Activated naive CD4-positive, alpha-beta T cell treated with anti-CD3 and anti-CD28 coated beads for 36 hours (primary cell): ENCODE measurements around the gene GRM7. TPM values are rescaled to one million over a fixed set of nuclear protein-coding genes. Genes with fewer than 3 reads are reported as not detected.

Experiments
- CTCF ChIA-PET: fragments of 350-600 bp; sonication (Branson Sonifier 250); formaldehyde crosslinking; loops from one replicate; lab custom pipeline; 2021; ENCODE audit warnings: antibody characterized with exemption; lab: Charles Lee
- DNase-seq: peaks from one replicate; pipeline ENCODE4 v3.0.0-alpha.2; 2020
- H3K27ac Mint-ChIP-seq: one replicate; pipeline ENCODE4 v1.8.0; 2021; ENCODE audit warnings: mild to moderate bottlenecking, mixed read lengths
- H3K27me3 Mint-ChIP-seq: one replicate; pipeline ENCODE4 v1.8.0; 2021; ENCODE audit warnings: low read depth, mixed read lengths
- H3K36me3 Mint-ChIP-seq: one replicate; pipeline ENCODE4 v1.8.0; 2021; ENCODE audit warnings: low read depth, mixed read lengths
- H3K4me1 Mint-ChIP-seq: one replicate; pipeline ENCODE4 v1.8.0; 2021; ENCODE audit warnings: low read depth, mixed read lengths
- H3K4me3 Mint-ChIP-seq: one replicate; pipeline ENCODE4 v1.8.0; 2021; ENCODE audit warnings: mild to moderate bottlenecking, moderate library complexity, mixed read lengths
- H3K9me3 Mint-ChIP-seq: one replicate; pipeline ENCODE4 v1.8.0; 2021; ENCODE audit warnings: mixed read lengths
- intact Hi-C: fragments of 100-400 bp; cut with micrococcal nuclease; formaldehyde crosslinking; loops from one replicate; pipeline ENCODE4 v1.15.1; 2023
- total RNA-seq, 2 experiments: library from RNA; stranded (reverse); gene quantifications; one replicate each; pipeline ENCODE4 v1.2.3, GENCODE V29; 2021

GRM7 gene
- total RNA-seq, 2 experiments from 2014 or later: not detected

DNA sequence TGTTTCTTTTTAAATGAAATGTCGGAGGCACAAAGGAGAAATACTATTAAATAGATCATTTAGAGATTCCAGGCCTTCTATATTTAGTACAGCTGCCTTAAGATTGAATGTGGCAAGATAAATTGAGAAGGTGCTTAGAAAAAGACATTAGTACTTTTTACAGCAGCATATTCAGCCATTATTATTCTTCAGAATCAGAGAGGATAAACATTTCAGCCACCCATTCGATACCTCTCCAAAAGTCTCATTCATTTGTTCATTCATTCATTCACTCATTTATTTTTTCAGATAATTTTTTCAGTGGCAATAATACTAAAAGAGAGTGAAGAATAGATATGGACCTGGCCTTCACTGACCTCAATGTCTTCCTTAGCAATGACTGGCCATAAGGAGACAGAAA lies 347.0 kb downstream of the GRM7 start:
- H3K4me3 Mint-ChIP-seq: no peak overlapping the region
- CTCF ChIA-PET: no interaction called here
- DNase-seq: no peak
- H3K4me1 Mint-ChIP-seq: peaks cover 12% of the 10 kb centered on the region
- intact Hi-C loops: loop anchor here (5.0 kb wide), 1 partner anchor 669 kb away; no protein-coding TSS in a partner anchor
- no peak overlapping the region for H3K27ac Mint-ChIP-seq
- no peaks in the 10 kb centered on the region for H3K27me3 Mint-ChIP-seq
- no peaks in the 10 kb centered on the region for H3K9me3 Mint-ChIP-seq
- no peaks in the 10 kb centered on the region for H3K36me3 Mint-ChIP-seq

DNA sequence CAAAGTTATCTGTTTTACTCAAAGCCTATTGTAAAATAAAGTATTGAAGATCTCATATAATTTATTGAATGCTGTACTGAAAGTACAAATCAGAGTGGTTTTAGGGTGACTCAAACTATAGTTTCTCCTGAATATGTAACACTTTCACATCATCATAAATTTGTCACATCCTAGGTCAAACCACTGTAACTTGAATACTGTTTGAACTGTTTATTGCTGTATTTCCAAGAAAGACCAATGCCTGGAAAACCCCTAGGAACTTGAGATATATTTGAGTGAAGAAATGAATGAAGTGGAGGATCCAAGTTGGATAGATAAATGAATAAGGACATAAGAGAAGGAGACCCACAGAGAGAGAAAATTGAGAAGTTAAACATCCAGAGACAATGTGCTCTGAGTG lies 348.2 kb downstream of the GRM7 start:
- H3K36me3 Mint-ChIP-seq: no peaks in the 10 kb centered on the region
- intact Hi-C loops: loop anchor here (5.0 kb wide), 1 partner anchor 668 kb away; no protein-coding TSS in a partner anchor
- no peaks in the 10 kb centered on the region for H3K27me3 Mint-ChIP-seq
- no peak for DNase-seq
- H3K4me3 Mint-ChIP-seq: no peak overlapping the region
- H3K4me1 Mint-ChIP-seq: peaks cover 12% of the 10 kb centered on the region
- CTCF ChIA-PET: no interaction called here
- no peaks in the 10 kb centered on the region for H3K9me3 Mint-ChIP-seq
- H3K27ac Mint-ChIP-seq: no peak overlapping the region

DNA sequence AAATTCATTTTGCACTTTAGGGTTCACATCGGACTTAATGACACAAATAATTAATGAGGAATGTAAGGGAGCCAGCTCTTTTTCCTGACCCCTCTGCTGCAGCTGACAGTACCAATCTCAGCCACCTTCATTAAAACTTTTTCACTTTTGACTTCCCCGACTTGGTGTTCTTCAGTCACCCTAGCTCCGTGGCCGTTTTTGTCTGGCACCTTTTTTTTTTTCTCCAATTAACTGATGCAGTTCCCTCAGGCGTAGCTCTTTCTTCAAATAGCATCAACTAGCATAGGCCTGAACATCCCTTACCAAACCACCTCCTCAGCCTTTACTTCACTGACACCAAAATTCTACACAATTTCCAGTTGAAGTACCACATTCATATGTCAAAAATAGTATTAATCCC lies 350.8 kb downstream of the GRM7 start:
- Mint-ChIP-seq H3K9me3 (no peaks in the 10 kb centered on the region), H3K4me1 (peaks cover 7% of the 10 kb centered on the region), H3K4me3 (no peak overlapping the region), H3K27ac (no peak overlapping the region), H3K27me3 (no peaks in the 10 kb centered on the region), H3K36me3 (no peaks in the 10 kb centered on the region)
- CTCF ChIA-PET: no interaction called here
- no peak for DNase-seq
- intact Hi-C loops: no loop called here

DNA sequence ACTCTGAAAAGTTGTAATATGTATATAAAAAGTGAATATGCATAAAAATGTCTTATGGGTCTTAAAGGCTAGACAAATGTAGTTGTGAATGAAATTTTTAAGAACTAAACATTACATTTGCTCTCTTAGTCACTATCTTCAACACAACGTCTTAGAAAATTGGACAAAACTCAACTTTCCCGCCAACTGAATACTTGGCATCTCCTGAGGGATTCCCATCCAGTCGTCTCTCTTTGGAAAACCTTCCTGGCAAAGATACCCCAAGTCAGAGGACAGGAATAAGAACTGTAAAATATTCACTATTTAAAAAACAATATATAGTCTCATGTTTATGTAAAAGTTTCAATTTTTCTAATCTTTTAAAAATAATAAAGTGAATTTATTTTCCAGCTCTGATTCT lies 354.8 kb downstream of the GRM7 start:
- no peaks in the 10 kb centered on the region for H3K27me3 Mint-ChIP-seq
- CTCF ChIA-PET: no interaction called here
- H3K4me3 Mint-ChIP-seq: no peak overlapping the region
- no peaks in the 10 kb centered on the region for H3K9me3 Mint-ChIP-seq
- H3K4me1 Mint-ChIP-seq: no peaks in the 10 kb centered on the region
- H3K27ac Mint-ChIP-seq: no peak overlapping the region
- no peak for DNase-seq
- intact Hi-C loops: no loop called here
- H3K36me3 Mint-ChIP-seq: no peaks in the 10 kb centered on the region

DNA sequence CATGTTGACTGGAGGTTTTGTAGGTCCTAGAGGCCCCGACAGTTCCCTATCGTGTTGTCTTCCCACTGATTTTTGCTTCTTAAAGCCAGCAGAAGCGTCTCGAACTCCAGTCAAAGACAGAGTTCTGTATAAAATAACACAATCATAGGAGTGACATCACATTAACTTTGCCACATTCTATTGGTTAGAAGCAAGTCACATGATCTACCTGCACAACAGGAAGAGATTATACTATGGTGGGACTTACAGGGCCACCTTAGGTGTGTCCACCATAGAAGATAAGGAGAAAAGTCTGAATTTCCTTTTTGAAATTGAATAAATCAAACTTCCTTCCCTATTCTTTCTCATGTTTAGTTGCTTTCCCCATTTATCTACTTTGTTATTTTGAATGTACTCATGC lies 365.5 kb downstream of the GRM7 start:
- no peaks in the 10 kb centered on the region for H3K9me3 Mint-ChIP-seq
- DNase-seq: no peak
- peaks cover 3% of the 10 kb centered on the region for H3K27me3 Mint-ChIP-seq
- H3K4me1 Mint-ChIP-seq: no peaks in the 10 kb centered on the region
- no peaks in the 10 kb centered on the region for H3K36me3 Mint-ChIP-seq
- intact Hi-C loops: no loop called here
- no peak overlapping the region for H3K27ac Mint-ChIP-seq
- no peak overlapping the region for H3K4me3 Mint-ChIP-seq
- CTCF ChIA-PET: no interaction called here

DNA sequence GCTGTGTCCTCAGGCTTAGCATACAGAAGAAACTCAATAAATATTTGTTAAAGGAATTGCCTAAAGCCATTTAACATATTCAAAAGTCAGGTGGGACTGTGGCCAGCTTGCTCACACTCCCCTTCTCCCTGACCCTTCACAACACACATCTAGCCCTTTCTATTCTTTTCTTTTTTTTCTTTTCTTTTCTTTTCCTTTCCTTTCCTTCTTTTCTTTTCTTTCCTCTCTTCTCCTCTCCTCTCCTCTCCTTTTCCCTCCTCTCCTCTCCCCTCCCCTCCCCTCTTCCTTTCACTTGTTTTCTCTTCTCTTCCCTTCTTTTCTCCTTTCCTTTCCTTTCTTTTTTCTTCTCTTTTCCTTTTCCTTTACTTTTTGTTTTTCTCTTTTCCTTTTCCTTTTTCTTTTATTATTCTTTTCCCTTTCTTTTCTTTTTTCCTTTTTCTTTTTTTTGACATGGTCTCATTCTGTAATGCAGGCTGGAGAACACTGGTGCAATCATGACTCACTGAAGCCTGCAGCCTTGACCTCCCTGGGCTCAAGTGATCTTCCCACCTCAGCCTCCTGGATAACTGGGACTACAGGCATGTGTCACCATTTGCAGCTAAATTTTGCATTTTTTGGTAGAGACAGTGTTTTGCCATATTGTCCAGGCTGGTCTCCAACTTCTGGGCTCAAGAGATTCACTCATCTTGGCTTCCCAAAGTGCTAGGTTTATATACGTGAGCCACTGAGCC lies 377.8 kb downstream of the GRM7 start:
- Mint-ChIP-seq H3K4me1 (no peaks in the 10 kb centered on the region), H3K27ac (no peak overlapping the region), H3K4me3 (no peak overlapping the region), H3K27me3 (no peaks in the 10 kb centered on the region), H3K9me3 (peaks cover 8% of the 10 kb centered on the region), H3K36me3 (no peaks in the 10 kb centered on the region)
- intact Hi-C loops: no loop called here
- DNase-seq: no peak
- CTCF ChIA-PET: no interaction called here

- H3K4me1 Mint-ChIP-seq: no peaks in the 10 kb centered on the region
- H3K27ac Mint-ChIP-seq: no peak overlapping the region
- H3K27me3 Mint-ChIP-seq: no peaks in the 10 kb centered on the region
- no peak for DNase-seq
- H3K9me3 Mint-ChIP-seq: peaks cover 8% of the 10 kb centered on the region
- H3K36me3 Mint-ChIP-seq: no peaks in the 10 kb centered on the region
- no peak overlapping the region for H3K4me3 Mint-ChIP-seq
- intact Hi-C loops: no loop called here
- CTCF ChIA-PET: no interaction called here
Measured at GRCh38 chr3:7241584-7242302, 380.8 kb downstream of the GRM7 start.

GRCh38 chr3:7242303-7242635 lies 381.4 kb downstream of the GRM7 start:
- CTCF ChIA-PET: no interaction called here
- DNase-seq: no peak
- Mint-ChIP-seq H3K36me3 (no peaks in the 10 kb centered on the region), H3K9me3 (peaks cover 7% of the 10 kb centered on the region), H3K4me1 (no peaks in the 10 kb centered on the region), H3K27me3 (no peaks in the 10 kb centered on the region), H3K27ac (no peak overlapping the region), H3K4me3 (no peak overlapping the region)
- intact Hi-C loops: no loop called here

GRCh38 chr3:7249493-7250076 lies 388.7 kb downstream of the GRM7 start:
- H3K27ac Mint-ChIP-seq: no peak overlapping the region
- no peaks in the 10 kb centered on the region for H3K36me3 Mint-ChIP-seq
- CTCF ChIA-PET: no interaction called here
- H3K4me1 Mint-ChIP-seq: no peaks in the 10 kb centered on the region
- no peak for DNase-seq
- peaks cover 1% of the 10 kb centered on the region for H3K9me3 Mint-ChIP-seq
- no peaks in the 10 kb centered on the region for H3K27me3 Mint-ChIP-seq
- intact Hi-C loops: no loop called here
- H3K4me3 Mint-ChIP-seq: no peak overlapping the region

DNA sequence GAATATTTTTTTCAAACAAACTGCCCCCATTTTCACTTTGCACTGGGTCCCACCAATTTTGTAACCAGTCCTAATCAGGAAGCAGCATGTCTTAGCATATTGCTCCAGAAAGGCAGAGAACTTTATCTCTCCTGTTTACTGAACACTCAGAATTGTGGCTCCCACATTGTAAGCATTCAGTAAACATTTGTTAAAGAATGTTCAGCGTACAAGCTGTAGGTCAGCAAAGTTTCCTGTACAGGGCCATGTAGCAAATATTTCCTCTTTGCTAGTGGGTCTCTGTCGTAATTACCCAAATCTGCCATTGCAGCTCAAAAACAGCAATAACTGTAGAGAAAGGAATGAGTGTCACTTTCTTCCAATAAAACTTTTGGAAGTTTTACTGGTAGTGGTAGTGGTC lies 393.3 kb downstream of the GRM7 start:
- Mint-ChIP-seq H3K27me3 (no peaks in the 10 kb centered on the region), H3K9me3 (peaks cover 1% of the 10 kb centered on the region), H3K4me1 (no peaks in the 10 kb centered on the region), H3K36me3 (no peaks in the 10 kb centered on the region), H3K27ac (no peak overlapping the region), H3K4me3 (no peak overlapping the region)
- intact Hi-C loops: no loop called here
- CTCF ChIA-PET: no interaction called here
- no peak for DNase-seq

DNA sequence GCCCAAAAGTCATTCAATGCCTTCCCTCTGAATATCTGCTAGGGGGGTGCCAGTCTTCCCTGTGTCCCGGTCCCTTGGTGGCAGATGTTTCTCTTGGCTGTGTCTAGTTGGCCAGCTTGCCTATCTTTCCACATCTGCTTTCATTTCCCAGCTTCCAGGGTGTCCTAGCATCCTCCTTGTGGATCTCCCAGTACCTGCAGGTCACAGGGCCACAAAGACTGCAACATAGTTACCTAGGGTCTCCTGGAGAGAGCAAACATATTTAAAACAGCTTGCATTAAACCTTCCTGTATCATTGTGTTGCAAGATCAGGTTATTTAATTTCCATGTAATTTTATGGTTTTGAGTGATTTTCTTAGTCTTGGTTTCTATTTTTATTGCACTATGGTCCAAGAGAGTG lies 400.1 kb downstream of the GRM7 start:
- no peak overlapping the region for H3K4me3 Mint-ChIP-seq
- peaks cover 1% of the 10 kb centered on the region for H3K9me3 Mint-ChIP-seq
- no peak overlapping the region for H3K27ac Mint-ChIP-seq
- no peaks in the 10 kb centered on the region for H3K4me1 Mint-ChIP-seq
- H3K27me3 Mint-ChIP-seq: no peaks in the 10 kb centered on the region
- DNase-seq: no peak
- H3K36me3 Mint-ChIP-seq: no peaks in the 10 kb centered on the region
- intact Hi-C loops: no loop called here
- CTCF ChIA-PET: no interaction called here

GRCh38 chr3:7263347-7264195 lies 402.7 kb downstream of the GRM7 start:
- H3K4me3 Mint-ChIP-seq: no peak overlapping the region
- H3K27ac Mint-ChIP-seq: no peak overlapping the region
- CTCF ChIA-PET: no interaction called here
- H3K9me3 Mint-ChIP-seq: peaks cover 7% of the 10 kb centered on the region
- no peak for DNase-seq
- intact Hi-C loops: no loop called here
- H3K36me3 Mint-ChIP-seq: no peaks in the 10 kb centered on the region
- H3K4me1 Mint-ChIP-seq: no peaks in the 10 kb centered on the region
- H3K27me3 Mint-ChIP-seq: no peaks in the 10 kb centered on the region
